HG03439 (cell line): ENCODE data around the gene TPBGL.

ENCODE experiments used
- ATAC-seq: cut with Tn5 transposase; IDR thresholded peaks from one replicate; pipeline ENCODE4 v1.9.1; 2021; ENCODE audit warnings: mild to moderate bottlenecking, moderate library complexity; ENCODE audit not compliant: unreplicated experiment

Gene TPBGL, protein sequence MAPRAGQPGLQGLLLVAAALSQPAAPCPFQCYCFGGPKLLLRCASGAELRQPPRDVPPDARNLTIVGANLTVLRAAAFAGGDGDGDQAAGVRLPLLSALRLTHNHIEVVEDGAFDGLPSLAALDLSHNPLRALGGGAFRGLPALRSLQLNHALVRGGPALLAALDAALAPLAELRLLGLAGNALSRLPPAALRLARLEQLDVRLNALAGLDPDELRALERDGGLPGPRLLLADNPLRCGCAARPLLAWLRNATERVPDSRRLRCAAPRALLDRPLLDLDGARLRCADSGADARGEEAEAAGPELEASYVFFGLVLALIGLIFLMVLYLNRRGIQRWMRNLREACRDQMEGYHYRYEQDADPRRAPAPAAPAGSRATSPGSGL

GRCh38 chr11:75240311-75241035 is at the start of gene TPBGL:
TPBGL (plus strand) TSS chr11:75240774; CDS start chr11:75241050, 276 bp downstream.
- ATAC-seq = no peak

GRCh38 chr11:75191330-75191717 is 49.2 kb upstream of the TPBGL start:
- ATAC-seq = no peak

- ATAC-seq = no peak
Measured at GRCh38 chr11:75193271-75193670, 47.3 kb upstream of the TPBGL start.

- ATAC-seq = no peak
Measured at GRCh38 chr11:75193711-75194110, 46.9 kb upstream of the TPBGL start.

- ATAC-seq = no peak
Measured at GRCh38 chr11:75194147-75194546, 46.4 kb upstream of the TPBGL start.

- ATAC-seq = no peak
Measured at GRCh38 chr11:75195167-75195962, 45.2 kb upstream of the TPBGL start.

DNA sequence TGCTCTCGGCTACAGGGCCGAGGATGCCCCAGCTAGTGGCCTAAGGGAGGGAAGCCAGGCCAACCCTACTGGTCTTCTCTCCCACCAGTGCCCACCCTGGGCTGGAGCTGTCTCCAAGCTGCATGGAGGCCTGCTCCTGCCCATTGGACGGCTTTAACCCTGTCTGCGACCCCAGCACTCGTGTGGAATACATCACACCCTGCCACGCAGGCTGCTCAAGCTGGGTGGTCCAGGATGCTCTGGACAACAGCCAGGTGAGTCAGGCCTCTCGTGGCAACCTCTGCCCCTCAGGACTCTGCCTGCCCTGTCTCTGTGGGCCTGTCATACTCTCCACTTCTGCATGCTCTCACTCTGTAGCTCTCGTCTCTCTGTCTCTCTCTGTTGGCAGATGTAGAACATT is 44.1 kb upstream of the TPBGL start:
- no peak for ATAC-seq

- no peak for ATAC-seq
Measured at GRCh38 chr11:75197512-75198277, 42.9 kb upstream of the TPBGL start.

GRCh38 chr11:75198278-75198973 is 42.1 kb upstream of the TPBGL start:
- no peak for ATAC-seq

DNA sequence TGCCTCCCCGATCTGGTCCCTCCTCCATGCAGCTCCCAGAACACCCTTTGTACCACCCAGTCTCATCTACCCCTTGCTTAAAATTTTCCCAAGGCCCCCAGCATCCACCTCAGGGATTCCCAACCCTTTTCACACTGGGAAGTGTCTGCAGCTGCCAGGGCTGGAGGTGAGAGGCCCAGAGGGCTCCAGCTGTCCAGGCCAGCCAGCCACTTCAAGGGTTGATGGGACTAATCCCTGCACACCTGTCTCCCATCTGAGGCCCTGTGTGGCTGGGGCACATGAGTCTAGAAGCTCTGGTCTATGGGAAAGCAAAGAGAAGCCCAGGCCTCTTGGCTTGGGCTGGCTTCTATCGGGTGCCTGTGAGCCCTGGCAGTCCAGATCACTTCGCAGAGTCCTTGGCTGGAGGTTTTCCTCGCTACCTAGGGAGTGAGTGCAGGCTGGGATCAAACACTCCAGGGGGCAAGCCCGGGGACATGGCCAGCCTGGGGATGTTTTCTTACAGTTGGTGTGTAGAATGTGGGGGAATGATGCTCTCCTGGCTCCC is 41.1 kb upstream of the TPBGL start:
- no peak for ATAC-seq

- ATAC-seq = no peak
Measured at GRCh38 chr11:75200051-75200450, 40.5 kb upstream of the TPBGL start.

DNA sequence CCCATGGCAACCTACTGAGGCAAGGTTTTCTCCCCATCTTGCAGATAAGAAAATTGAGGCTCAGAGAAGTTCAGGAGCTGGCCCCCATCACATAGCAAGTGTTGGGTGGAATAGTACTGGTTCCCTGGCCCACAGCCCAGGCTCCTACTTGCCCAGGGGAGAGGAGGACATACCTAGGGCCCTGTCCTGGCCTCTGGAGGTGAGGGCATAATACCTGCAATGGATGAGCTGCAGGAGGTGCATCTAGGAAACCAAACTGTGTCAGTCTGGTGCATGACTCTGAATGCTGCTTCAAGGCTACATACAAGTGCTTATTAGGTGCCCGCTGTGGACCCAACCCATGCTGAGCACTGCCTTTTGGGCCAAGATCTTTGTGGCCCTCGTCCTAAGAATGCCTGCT is 40.0 kb upstream of the TPBGL start:
- no peak for ATAC-seq

DNA sequence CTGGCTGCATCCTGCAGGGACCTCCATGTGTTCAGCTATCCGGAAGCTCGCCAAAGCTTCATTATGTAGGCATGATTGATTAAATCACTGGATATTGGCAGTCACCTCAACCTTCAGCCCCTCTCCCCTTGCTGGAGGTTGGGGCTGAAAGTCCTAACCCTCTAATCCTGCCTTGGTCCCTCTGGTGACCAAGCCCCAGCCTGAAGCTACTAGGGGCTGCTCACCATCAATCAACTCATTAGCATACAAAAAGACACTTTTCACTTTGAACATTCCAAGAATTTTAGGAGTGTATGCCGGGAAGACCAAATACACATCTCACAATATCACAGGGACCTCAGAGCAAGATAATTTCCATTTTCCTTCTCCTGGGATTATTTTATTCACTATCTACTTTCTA is 38.8 kb upstream of the TPBGL start:
- no peak for ATAC-seq

DNA sequence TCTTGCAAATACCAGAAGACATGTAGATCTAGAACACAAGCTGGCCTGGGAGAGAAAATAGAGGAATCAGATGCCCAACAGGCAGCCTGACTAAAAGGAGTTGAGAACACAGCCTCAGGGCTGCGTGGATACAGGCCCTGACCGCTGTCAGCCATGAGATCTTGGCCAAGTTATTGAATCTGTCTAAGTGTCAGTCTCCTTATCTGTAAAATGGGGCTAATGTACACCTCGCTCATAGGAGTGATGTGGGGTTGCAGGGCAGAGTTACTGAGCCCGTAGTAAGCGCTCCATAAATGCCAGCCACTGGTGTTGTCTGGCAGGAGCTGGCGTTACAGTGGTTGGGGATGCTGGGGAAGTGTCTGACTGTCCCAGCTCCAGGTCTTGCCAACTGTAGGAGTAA is 38.4 kb upstream of the TPBGL start:
- ATAC-seq = no peak

- no peak for ATAC-seq
Measured at GRCh38 chr11:75203138-75203537, 37.4 kb upstream of the TPBGL start.

DNA sequence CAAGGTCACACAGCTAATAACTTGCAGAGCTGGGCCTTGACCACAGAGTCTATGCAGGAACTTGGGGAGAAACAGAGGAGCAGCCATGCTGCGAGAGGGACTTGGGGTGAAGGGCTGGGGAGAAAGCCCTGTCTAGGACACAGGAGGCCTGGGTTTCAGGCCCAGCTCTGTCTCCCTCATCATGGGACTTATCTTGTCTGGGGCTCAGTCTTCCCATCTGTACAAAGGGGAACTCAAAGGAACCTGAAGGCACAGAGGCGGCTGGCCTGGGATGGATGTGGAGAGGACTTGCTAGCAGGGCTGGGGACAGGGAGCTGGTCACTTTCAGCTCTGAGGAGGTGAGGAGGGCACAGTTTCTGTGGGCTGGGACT is 36.9 kb upstream of the TPBGL start:
- ATAC-seq = no peak

GRCh38 chr11:75204012-75204674 is 36.4 kb upstream of the TPBGL start:
- no peak for ATAC-seq

DNA sequence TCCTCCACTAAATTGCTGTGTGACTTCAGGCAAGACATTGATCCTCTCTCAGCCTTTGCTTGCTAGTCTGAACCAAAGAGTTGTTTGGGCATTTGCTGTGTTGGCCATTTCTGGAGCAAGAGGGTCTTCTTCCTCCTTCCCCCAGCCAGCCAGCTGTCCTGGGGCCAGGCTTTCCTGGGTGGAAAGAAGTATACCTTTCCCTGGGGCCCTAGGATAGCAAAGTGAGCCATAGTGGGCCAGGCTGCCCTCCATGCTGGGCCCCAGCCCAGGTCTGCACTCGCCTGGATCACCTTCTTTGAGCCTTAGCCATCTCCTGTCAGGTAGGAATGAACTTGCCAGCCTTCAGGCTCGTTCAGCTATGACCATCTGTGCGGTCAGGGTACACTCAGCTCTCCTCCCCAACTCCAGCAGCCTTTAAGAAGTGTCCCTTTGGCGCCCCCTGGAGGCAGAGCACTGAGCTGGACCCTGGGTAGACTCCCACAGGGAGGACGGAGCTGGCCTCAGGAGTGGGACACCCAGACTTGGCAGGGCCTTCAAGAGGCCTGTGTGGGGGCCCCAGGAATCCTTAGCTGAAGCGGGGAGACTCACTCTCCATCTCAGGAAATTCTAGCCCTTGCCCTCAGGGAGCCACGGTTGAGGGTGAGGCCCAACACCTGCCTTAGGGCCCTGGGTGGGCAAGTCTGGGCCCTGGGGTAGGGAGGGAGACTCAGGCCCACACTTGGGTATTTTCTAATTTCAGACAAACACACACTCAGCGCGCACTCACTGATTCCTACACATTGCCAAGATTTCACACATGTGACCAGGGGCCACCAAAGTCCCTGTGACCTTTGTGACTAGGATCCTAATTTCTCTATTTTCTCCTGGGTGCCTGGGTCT is 35.6 kb upstream of the TPBGL start:
- no peak for ATAC-seq
